Vagina (tissue), 2 donors: Measurements from ENCODE around the gene CCDC33.
"Not testable (repeated sequence)": the region's sequence is repeated elsewhere in the genome, so short reads cannot be mapped to it uniquely, and the experiment has no call there.

Source experiments
- CTCF ChIP-seq, 3 experiments: fragments of 450-650 bp in 2 of 3; fragments of 200-600 bp in 1 of 3; sonication (generic) in 1 of 3; IDR thresholded peaks; one replicate each; pipeline ENCODE4 v1.5.1; 2017 to 2019; ENCODE audit warnings: antibody characterized with exemption in 3 of 3, mild to moderate bottlenecking in 2 of 3, moderate library complexity in 2 of 3
- POLR2A ChIP-seq, 2 donors: fragments of 450-650 bp; IDR thresholded peaks; one replicate each; pipeline ENCODE4 v1.6.1; 2017; ENCODE audit warnings: antibody characterized with exemption in 2 of 2, mild to moderate bottlenecking in 2 of 2, moderate library complexity in 2 of 2
- POLR2AphosphoS5 ChIP-seq, 2 donors: sonication (generic); formaldehyde crosslinking; IDR thresholded peaks; one replicate each; pipeline ENCODE4 v1.9.0; 2017; ENCODE audit warnings: antibody characterized with exemption in 2 of 2, mild to moderate bottlenecking in 2 of 2, low read depth in 1 of 2; ENCODE audit not compliant: insufficient read depth in 1 of 2

- TF ChIP-seq CTCF (IDR thresholded peaks at IDR 0.05); POLR2A (IDR thresholded peaks at IDR 0.05); POLR2AphosphoS5 (IDR thresholded peaks at IDR 0.05; ENCODE audit: insufficient read depth in 1 of 2, low read depth in 1 of 2): not testable (repeated sequence)
Measured at GRCh38 chr15:74357514-74357913, 121.4 kb downstream of the CCDC33 start.
